H1 (cell line): ENCODE results near the gene ARHGEF39. TPM values are rescaled to one million over a fixed set of nuclear protein-coding genes. Genes with fewer than 3 reads are reported as not detected.

Experiments used
- CTCF ChIA-PET: fragments of 300-600 bp; sonication (Branson Sonifier 250); formaldehyde crosslinking; loops from one replicate; lab custom pipeline; 2021; ENCODE audit not compliant: partially characterized antibody; lab: Charles Lee
- POLR2A ChIA-PET: fragments of 300-600 bp; sonication (Branson Sonifier 250); formaldehyde crosslinking; loops from one replicate; lab custom pipeline; 2021; ENCODE audit warnings: inconsistent platforms; ENCODE audit not compliant: partially characterized antibody; lab: Charles Lee
- DNase-seq, 2 experiments: peaks; one replicate each; pipeline versions ENCODE4 v3.0.0 to v3.0.0-alpha.2; 2010 to 2022; ENCODE audit warnings: low spot score in 2 of 2, low read depth in 1 of 2, mixed read lengths in 1 of 2
- FAIRE-seq: peaks from 2 replicates; lab custom pipeline; 2011; peaks lifted over from hg19 to GRCh38; lab: Jason Lieb, UNC
- H2AFZ ChIP-seq: 2 replicates; pipeline ENCODE4 v1.8.1; 2012; ENCODE audit warnings: low read length, inconsistent platforms
- H2AK5ac ChIP-seq: 2 replicates; pipeline ENCODE4 v1.6.1; 2013; ENCODE audit warnings: low read depth, low read length
- H2BK120ac ChIP-seq: replicated peaks from 2 replicates; pipeline ENCODE3; 2013; ENCODE audit warnings: low read depth, low read length, inconsistent platforms
- H2BK12ac ChIP-seq: 2 replicates; pipeline ENCODE4 v1.6.1; 2013; ENCODE audit warnings: low read depth, low read length
- H2BK15ac ChIP-seq: 2 replicates; pipeline ENCODE4 v1.6.1; 2013; ENCODE audit warnings: low read length
- H2BK20ac ChIP-seq: 2 replicates; pipeline ENCODE4 v1.6.1; 2013; ENCODE audit warnings: low read length
- H2BK5ac ChIP-seq: 2 replicates; pipeline ENCODE4 v1.6.1; 2013; ENCODE audit warnings: low read depth, low read length
- H3K14ac ChIP-seq: 2 replicates; pipeline ENCODE4 v1.6.1; 2013; ENCODE audit warnings: inconsistent platforms; ENCODE audit not compliant: insufficient read length
- H3K18ac ChIP-seq: 2 replicates; pipeline ENCODE4 v1.6.1; 2013; ENCODE audit warnings: low read length; ENCODE audit errors: extremely low read depth
- H3K23ac ChIP-seq: 2 replicates; pipeline ENCODE4 v1.6.1; 2013; ENCODE audit warnings: inconsistent platforms; ENCODE audit not compliant: insufficient read length
- H3K23me2 ChIP-seq: 2 replicates; pipeline ENCODE4 v1.6.1; 2013; ENCODE audit warnings: low read depth, low read length
- H3K27ac ChIP-seq: 2 replicates; pipeline ENCODE4 v1.6.1; 2011; ENCODE audit warnings: low read depth, low read length, inconsistent platforms
- H3K27me3 ChIP-seq, 4 experiments: replicated peaks in 1 of 4; 1 replicate in 1 of 4; 2 replicates in 3 of 4; pipeline versions ENCODE4 v1.6.1 to v1.8.1; 2011 to 2013; ENCODE audit warnings: low read length in 3 of 4, mild to moderate bottlenecking in 3 of 4, inconsistent platforms in 2 of 4, mixed read lengths in 2 of 4, moderate library complexity in 1 of 4; ENCODE audit not compliant: control insufficient read depth in 3 of 4, insufficient read depth in 3 of 4; ENCODE audit errors: extremely low read depth in 1 of 4
- H3K36me3 ChIP-seq, 4 experiments: 2 replicates each; pipeline versions ENCODE4 v1.6.1 to v1.8.1; 2011 to 2013; ENCODE audit warnings: mild to moderate bottlenecking in 4 of 4, low read length in 3 of 4, moderate library complexity in 2 of 4, control low read depth in 1 of 4, inconsistent platforms in 1 of 4; ENCODE audit not compliant: insufficient read depth in 4 of 4, control insufficient read depth in 2 of 4
- H3K4ac ChIP-seq: replicated peaks from 2 replicates; pipeline ENCODE3; 2013; ENCODE audit warnings: low read length, low read depth, mixed read lengths, inconsistent platforms; ENCODE audit not compliant: insufficient read length
- H3K4me1 ChIP-seq, 4 experiments: replicated peaks in 1 of 4; 1 replicate in 1 of 4; 2 replicates in 3 of 4; pipeline versions ENCODE4 v1.6.1 to v1.8.1; 2011 to 2013; ENCODE audit warnings: low read length in 3 of 4, inconsistent platforms in 2 of 4, mixed read lengths in 1 of 4; ENCODE audit not compliant: insufficient read depth in 4 of 4, control insufficient read depth in 3 of 4
- H3K4me2 ChIP-seq, 2 experiments: 2 replicates each; pipeline versions ENCODE4 v1.6.1 to v1.8.1; 2011 to 2013; ENCODE audit warnings: low read depth in 2 of 2, low read length in 2 of 2, control low read depth in 1 of 2, inconsistent platforms in 1 of 2, mild to moderate bottlenecking in 1 of 2; ENCODE audit not compliant: insufficient read depth in 1 of 2
- H3K4me3 ChIP-seq, 4 experiments: fragments of 200-600, 300-600 bp in 1 of 4; sonication (generic), shearing (Covaris generic), sonication (Bioruptor Twin) in 1 of 4; 2 replicates each; pipeline versions ENCODE4 v1.5.1 to v1.8.1; 2011 to 2016; ENCODE audit warnings: low read length in 4 of 4, low read depth in 3 of 4, control low read depth in 2 of 4, inconsistent platforms in 2 of 4, mild to moderate bottlenecking in 2 of 4, mixed read lengths in 1 of 4, moderate library complexity in 1 of 4; ENCODE audit not compliant: insufficient read depth in 2 of 4; ENCODE audit errors: extremely low read depth in 1 of 4
- H3K56ac ChIP-seq: replicated peaks from 2 replicates; pipeline ENCODE3; 2013; ENCODE audit warnings: low read depth, mild to moderate bottlenecking, mixed read lengths, low read length, inconsistent platforms; ENCODE audit not compliant: insufficient read length
- H3K79me1 ChIP-seq: 2 replicates; pipeline ENCODE4 v1.6.1; 2013; ENCODE audit warnings: low read depth, low read length, control low read depth
- H3K79me2 ChIP-seq, 2 experiments: 2 replicates each; pipeline versions ENCODE4 v1.6.1 to v1.8.1; 2012 to 2013; ENCODE audit warnings: low read length in 2 of 2, mild to moderate bottlenecking in 2 of 2, inconsistent platforms in 1 of 2; ENCODE audit not compliant: insufficient read depth in 2 of 2, control insufficient read depth in 1 of 2
- H3K9ac ChIP-seq, 4 experiments: replicated peaks in 1 of 4; 1 replicate in 1 of 4; 2 replicates in 3 of 4; pipeline versions ENCODE4 v1.6.1 to v1.8.1; 2011 to 2013; ENCODE audit warnings: low read depth in 3 of 4, low read length in 3 of 4, control low read depth in 2 of 4, mild to moderate bottlenecking in 2 of 4, moderate library complexity in 2 of 4, inconsistent platforms in 1 of 4; ENCODE audit errors: extremely low read depth in 1 of 4
- H3K9me3 ChIP-seq, 2 experiments: 2 replicates each; pipeline versions ENCODE4 v1.6.1 to v1.8.1; 2012 to 2013; ENCODE audit warnings: mild to moderate bottlenecking in 2 of 2, moderate library complexity in 2 of 2, control low read depth in 1 of 2, inconsistent platforms in 1 of 2, low read depth in 1 of 2, low read length in 1 of 2, mixed read lengths in 1 of 2; ENCODE audit not compliant: insufficient read depth in 2 of 2
- H4K20me1 ChIP-seq, 2 experiments: replicated peaks in 1 of 2; 2 replicates each; pipeline versions ENCODE3 to v1.8.1; 2011 to 2013; ENCODE audit warnings: inconsistent platforms in 2 of 2, low read length in 2 of 2, mild to moderate bottlenecking in 1 of 2; ENCODE audit not compliant: insufficient read depth in 2 of 2, control insufficient read depth in 1 of 2
- H4K5ac ChIP-seq: 2 replicates; pipeline ENCODE4 v1.6.1; 2013; ENCODE audit warnings: low read length, low read depth, mixed read lengths, inconsistent platforms; ENCODE audit not compliant: insufficient read length
- H4K8ac ChIP-seq: 2 replicates; pipeline ENCODE4 v1.8.0; 2013; ENCODE audit warnings: mild to moderate bottlenecking, moderate library complexity, low read length, inconsistent platforms; ENCODE audit not compliant: insufficient read depth; ENCODE audit errors: extremely low read depth
- H4K91ac ChIP-seq: replicated peaks from 2 replicates; pipeline ENCODE3; 2013; ENCODE audit warnings: low read length, mixed read lengths, inconsistent platforms; ENCODE audit not compliant: insufficient read length
- CREB1 ChIP-seq: IDR thresholded peaks from 2 replicates; pipeline ENCODE4 v1.6.1; 2012; ENCODE audit warnings: inconsistent platforms
- HDAC2 ChIP-seq, 2 experiments: fragments of 300-600 bp in 1 of 2; sonication (generic) in 1 of 2; IDR thresholded peaks; 2 replicates each; pipeline ENCODE4 v1.6.1; 2011 to 2012; ENCODE audit warnings: low read depth in 2 of 2, low read length in 2 of 2, mild to moderate bottlenecking in 2 of 2, moderate library complexity in 2 of 2, borderline replicate concordance in 1 of 2, inconsistent platforms in 1 of 2
- POLR2AphosphoS5 ChIP-seq: IDR thresholded peaks from 2 replicates; pipeline ENCODE4 v1.6.1; 2011; ENCODE audit warnings: low read depth, low read length
- RXRA ChIP-seq: IDR thresholded peaks from 2 replicates; pipeline ENCODE4 v1.6.1; 2011; ENCODE audit warnings: low read depth, mild to moderate bottlenecking, low read length, moderate library complexity; ENCODE audit not compliant: insufficient read depth
- SIN3A ChIP-seq, 2 experiments: IDR thresholded peaks in 1 of 2; conservative IDR thresholded peaks in 1 of 2; 2 replicates each; pipeline ENCODE4 v1.6.1; 2011 to 2012; ENCODE audit warnings: low read length in 2 of 2, improper control_type of control experiment in 1 of 2, low read depth in 1 of 2, mild to moderate bottlenecking in 1 of 2
- ZNF274 ChIP-seq: IDR thresholded peaks from 2 replicates; pipeline ENCODE4 v1.7.0; 2012; ENCODE audit warnings: low read length, borderline replicate concordance; ENCODE audit errors: extremely low read depth
- WGBS, 2 experiments: shearing (Covaris generic) in 1 of 2; methylation state at CpG; one replicate each; pipeline versions ENCODE4 v1.1.6 to v1.1.7; 2013 to 2015; ENCODE audit warnings: low lambda C conversion rate in 2 of 2, mixed read lengths in 2 of 2, inconsistent platforms in 1 of 2, low coverage in 1 of 2, missing lambda C conversion rate in 1 of 2; ENCODE audit not compliant: insufficient replicate concordance in 2 of 2, insufficient coverage in 1 of 2, insufficient read length in 1 of 2; ENCODE audit errors: extremely low coverage in 1 of 2, missing lambda C conversion rate in 1 of 2; 5-methylcytosine and 5-hydroxymethylcytosine counted together
- polyA plus RNA-seq, 7 experiments: library from polyadenylated mRNA; depleted of rRNA in 3 of 7; stranded (reverse) in 5 of 7; unstranded in 2 of 7; fragments of >200 nt in 5 of 7; fragments of 200-250 nt in 2 of 7; gene quantifications; 1 replicate in 5 of 7; 2 replicates in 1 of 7; 4 replicates in 1 of 7; pipeline versions ENCODE4 v1.2.1 to v1.2.3, GENCODE V29; 2011 to 2013; ENCODE audit warnings: missing spikeins in 2 of 7, mixed read lengths in 2 of 7
- total RNA-seq: library from RNA; stranded (reverse); fragmentation: NEBNext Ultra II Directional; extraction: Animal tissue kit (Norgen Biotek cat#: 25700); gene quantifications from 2 replicates; pipeline ENCODE4 v1.2.1, GENCODE V29; 2021

Gene ARHGEF39
- total and polyA plus RNA-seq, 2 of the 8 experiments (the other 6 are each of a cell fraction or from before 2014, with no cell fraction given): 18.6 to 18.7 TPM

DNA sequence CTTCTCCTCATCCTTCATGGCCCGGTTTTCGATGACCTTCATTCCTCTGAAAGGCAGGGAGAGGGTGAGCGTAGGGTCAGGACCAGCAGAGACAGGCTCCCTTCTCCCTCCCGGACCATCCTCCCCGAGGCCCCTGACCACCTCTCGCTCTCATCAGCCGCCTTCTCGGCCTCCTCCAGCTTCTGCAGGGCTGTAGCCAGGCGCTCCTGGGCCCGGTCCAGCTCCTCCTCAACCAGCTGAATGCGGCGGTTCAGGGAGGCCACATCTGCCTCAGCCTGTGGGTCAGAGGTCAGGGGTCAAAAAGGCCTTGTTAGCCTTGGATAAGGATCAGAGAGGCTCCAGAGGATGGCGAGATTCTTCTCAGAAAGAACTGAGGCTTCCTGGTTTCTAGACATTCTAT, 20.5 kb upstream of the ARHGEF39 start:
- no peak overlapping the region for H4K5ac ChIP-seq
- peaks cover 6 to 20% (median 9%) of the 10 kb centered on the region in 4 experiments; a peak in 6 of 7 replicates for H3K4me1 ChIP-seq
- no peak overlapping the region for H2BK5ac ChIP-seq
- TF ChIP-seq POLR2AphosphoS5 (peak; percentile 4; the same call in 1 of the 2 replicates), CREB1 (no peak), ZNF274 (no peak), RXRA (no peak), SIN3A (conservative IDR thresholded peaks at IDR 0.05 in 1 of 2, IDR thresholded peaks at IDR 0.05 in 1 of 2; ENCODE audit: low read depth in 1 of 2, low read length in 2 of 2) (no peak), HDAC2 (IDR thresholded peaks at IDR 0.05; ENCODE audit: borderline replicate concordance in 1 of 2, low read depth in 2 of 2, low read length in 2 of 2) (no peak)
- peaks cover 14 to 46% (median 33%) of the 10 kb centered on the region in 4 experiments for H3K36me3 ChIP-seq
- H3K4ac ChIP-seq: no peak overlapping the region
- H3K9me3 ChIP-seq: no peaks in the 10 kb centered on the region
- H3K18ac ChIP-seq: no peak overlapping the region
- H3K9ac ChIP-seq: no peak overlapping the region
- ChIA-PET POLR2A (interaction anchor here (0.8 to 8.4 kb wide), 8 partner anchors 9 to 43 kb away, joined by 4 to 55 read pairs (median 6); partner anchors contain the start of genes ARHGEF39, CCDC107 and RMRP), CTCF (interaction anchor here (1.4 to 3.5 kb wide), 4 partner anchors 10 to 40 kb away, joined by 4 to 25 read pairs (median 8); no protein-coding TSS in a partner anchor)
- 93% methylated on average over 13 of the region's 13 CpGs; no CpG with 5 or more reads in 1 of the 2 experiments for WGBS, 2 experiments
- no peak overlapping the region for H3K27ac ChIP-seq
- no peak overlapping the region for H2AK5ac ChIP-seq
- no peak overlapping the region for H3K56ac ChIP-seq
- DNase-seq: no peak
- H3K23me2 ChIP-seq: peaks cover 8% of the 10 kb centered on the region; the same call in 1 of the 2 replicates
- no peak overlapping the region for H3K4me2 ChIP-seq
- H2BK15ac ChIP-seq: no peak overlapping the region
- H3K79me1 ChIP-seq: peaks cover 2% of the 10 kb centered on the region; the same call in 1 of the 2 replicates
- H3K79me2 ChIP-seq: peaks cover 0 to 21% of the 10 kb centered on the region in 2 experiments; a peak in 2 of 4 replicates
- no peak overlapping the region for H3K4me3 ChIP-seq
- H2BK120ac ChIP-seq: no peak overlapping the region
- H4K20me1 ChIP-seq: peaks cover 10 to 12% of the 10 kb centered on the region in 2 experiments
- no peak overlapping the region for H4K8ac ChIP-seq
- H4K91ac ChIP-seq: no peak overlapping the region
- FAIRE-seq: no peak
- no peaks in the 10 kb centered on the region for H3K27me3 ChIP-seq
- no peak overlapping the region for H2BK12ac ChIP-seq
- H2BK20ac ChIP-seq: no peak overlapping the region
- no peak overlapping the region for H3K23ac ChIP-seq
- H3K14ac ChIP-seq: no peak overlapping the region
- no peak overlapping the region for H2AFZ ChIP-seq
